HG02885 (cell line): ENCODE measurements around the gene ADGRG3.

Experiments used
- ATAC-seq: cut with Tn5 transposase; IDR thresholded peaks from one replicate; pipeline ENCODE4 v1.9.1; 2021; ENCODE audit warnings: mild to moderate bottlenecking; ENCODE audit not compliant: unreplicated experiment, poor library complexity

The ADGRG3 gene, protein sequence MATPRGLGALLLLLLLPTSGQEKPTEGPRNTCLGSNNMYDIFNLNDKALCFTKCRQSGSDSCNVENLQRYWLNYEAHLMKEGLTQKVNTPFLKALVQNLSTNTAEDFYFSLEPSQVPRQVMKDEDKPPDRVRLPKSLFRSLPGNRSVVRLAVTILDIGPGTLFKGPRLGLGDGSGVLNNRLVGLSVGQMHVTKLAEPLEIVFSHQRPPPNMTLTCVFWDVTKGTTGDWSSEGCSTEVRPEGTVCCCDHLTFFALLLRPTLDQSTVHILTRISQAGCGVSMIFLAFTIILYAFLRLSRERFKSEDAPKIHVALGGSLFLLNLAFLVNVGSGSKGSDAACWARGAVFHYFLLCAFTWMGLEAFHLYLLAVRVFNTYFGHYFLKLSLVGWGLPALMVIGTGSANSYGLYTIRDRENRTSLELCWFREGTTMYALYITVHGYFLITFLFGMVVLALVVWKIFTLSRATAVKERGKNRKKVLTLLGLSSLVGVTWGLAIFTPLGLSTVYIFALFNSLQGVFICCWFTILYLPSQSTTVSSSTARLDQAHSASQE

DNA sequence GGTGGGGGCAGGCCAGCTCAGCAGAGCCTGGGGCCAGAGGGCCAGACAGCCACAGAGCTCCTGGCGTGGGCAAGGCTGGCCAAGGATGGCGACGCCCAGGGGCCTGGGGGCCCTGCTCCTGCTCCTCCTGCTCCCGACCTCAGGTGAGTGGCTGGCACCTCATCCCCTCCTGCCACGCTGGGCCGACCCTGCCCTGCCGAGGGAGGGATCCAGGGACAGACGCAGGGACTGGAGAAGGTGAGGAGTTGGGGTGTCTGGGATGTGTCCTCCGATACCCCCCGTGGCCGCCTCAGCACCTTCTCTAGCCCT, at the start of gene ADGRG3:
ADGRG3 (plus strand) TSS at position 44 of the 309 bp plus-strand sequence; CDS start at position 86, 42 bp downstream.
- ATAC-seq: no peak

DNA sequence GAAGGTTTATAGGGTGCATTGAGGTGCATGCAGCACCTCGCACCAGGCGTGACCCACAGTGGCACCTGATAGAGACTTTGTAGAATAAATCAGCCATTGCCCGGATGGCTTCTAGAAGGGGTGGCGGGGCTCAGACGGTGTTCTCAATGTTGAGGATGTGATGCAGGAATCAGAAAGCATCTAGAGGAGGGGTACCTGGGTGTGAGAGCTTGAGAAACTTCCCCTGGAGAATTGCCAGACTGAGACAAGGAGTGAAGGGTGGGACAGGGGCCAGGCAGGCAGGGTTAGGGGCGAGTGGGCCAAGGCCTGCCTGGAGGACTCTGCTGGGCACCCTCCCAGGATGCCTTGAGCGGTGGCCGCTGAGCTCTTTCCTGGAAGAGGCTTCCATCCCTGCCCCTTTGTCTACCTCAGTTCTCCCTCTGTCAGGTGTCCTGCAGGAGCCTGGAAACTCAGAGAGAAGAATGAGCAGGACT, 48.9 kb upstream of the ADGRG3 start:
- ATAC-seq: no peak

DNA sequence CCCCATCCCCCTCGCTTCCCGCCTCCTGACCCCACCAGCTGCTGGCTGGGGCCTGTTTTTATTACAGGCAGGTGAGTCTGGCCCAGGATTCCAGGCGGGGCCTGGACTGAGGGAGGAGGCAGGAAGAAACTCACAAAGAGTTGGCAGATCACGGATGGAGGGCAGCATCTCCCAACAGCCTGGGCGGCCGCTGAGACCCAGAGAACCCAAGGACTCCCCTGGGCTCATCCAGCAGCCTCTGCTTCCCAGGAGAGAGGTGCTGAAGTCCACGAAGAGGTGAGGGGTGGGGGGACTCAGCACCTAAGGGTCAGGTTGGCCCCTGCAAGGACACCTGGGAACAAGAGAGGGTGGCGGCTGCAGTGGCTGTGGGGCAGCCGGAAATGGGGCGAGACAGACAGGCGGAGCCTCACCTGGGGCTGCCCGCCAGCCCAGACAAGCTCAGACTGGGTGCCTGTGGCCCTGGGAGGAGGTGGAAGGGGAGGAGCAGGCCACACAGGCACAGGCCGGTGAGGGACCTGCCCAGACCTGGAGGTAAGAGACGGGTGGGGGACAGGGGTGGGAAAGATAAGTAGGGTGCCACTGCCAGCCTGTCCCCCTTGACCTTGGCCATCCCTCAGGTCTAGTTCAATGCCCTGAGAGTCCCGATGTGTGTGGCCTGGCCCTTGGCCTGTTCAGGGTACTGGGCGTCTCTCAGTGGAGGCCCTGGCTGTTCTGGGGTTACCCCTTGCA, 48.3 kb upstream of the ADGRG3 start:
- ATAC-seq: no peak

DNA sequence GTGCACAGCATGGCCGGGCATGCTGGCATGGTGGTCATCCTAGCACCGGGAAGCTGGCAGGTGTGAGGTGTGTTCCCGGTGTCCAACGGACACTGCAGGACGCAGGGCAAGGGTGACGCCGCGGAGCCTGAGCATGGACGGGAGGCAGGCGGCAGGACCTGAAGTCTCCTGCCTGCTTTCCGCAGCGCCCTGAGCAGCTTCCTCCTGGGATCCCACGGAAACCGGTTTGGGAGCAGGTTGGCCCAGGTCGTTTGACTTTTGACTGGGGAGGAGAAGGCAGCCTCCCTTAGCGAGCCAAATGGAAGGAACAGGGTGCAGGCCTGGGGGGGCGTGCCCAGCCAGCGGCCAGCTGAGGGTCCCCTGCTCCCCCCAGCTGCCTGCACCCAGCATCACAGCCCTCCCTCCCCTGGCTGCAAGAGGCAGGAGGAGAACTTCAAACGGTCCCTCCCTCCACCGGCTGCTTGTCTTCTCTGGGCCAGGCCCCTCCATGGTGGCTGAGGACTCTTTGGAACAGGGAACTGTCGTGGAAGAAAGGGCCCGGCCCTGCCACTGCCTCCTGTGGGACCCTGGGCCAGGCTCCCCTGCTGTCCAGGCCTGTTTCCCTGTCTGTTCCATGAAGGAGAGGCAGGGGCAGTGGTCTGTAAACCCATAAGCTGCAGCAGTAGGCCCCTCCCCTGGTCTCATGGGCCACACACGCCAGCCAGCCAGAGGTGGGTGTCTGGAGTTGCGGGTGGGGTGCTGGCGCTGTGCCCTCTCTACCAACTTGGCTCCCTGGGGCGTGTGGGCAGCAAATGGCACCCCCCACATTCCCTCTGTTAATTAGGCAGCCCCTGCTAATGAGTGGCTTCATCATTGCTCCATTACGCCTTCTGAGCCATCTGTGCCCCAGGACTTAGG, 47.5 kb upstream of the ADGRG3 start:
- no peak for ATAC-seq

DNA sequence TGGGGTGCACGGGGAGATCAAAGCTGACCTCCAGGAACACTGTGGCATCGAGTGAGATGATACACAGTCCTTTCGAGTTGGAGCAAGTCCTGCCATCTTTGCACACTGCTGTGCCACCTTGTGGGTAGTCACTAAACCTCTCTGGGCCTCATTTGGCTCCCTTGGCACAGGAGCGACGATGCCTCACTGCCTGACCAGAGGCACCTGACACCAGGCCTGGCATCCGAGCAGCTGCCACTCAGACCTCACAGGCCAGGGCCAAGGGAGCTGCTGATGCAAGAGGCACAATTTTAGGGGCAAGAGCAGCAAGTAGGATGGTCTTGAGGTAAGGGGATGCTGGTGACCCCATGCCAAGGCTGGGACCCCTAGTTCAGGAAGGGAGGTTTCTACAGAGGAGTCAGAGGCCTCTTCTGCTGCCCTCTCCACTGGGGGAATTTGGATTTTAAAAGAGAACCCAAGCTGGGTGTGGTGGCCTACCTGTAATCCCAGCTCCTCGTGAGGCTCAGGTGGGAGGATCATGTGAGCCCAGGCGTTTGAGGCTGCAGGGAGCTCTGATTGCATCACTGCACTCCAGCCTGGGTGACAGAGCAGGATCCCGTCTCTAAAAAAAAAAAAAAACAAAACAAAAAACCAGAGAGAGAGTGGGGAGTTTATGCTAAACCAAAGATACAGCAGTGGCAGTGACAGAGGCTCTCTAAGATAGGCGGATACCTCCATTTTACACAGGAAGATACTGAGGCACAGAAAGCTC, 46.4 kb upstream of the ADGRG3 start:
- no peak for ATAC-seq

DNA sequence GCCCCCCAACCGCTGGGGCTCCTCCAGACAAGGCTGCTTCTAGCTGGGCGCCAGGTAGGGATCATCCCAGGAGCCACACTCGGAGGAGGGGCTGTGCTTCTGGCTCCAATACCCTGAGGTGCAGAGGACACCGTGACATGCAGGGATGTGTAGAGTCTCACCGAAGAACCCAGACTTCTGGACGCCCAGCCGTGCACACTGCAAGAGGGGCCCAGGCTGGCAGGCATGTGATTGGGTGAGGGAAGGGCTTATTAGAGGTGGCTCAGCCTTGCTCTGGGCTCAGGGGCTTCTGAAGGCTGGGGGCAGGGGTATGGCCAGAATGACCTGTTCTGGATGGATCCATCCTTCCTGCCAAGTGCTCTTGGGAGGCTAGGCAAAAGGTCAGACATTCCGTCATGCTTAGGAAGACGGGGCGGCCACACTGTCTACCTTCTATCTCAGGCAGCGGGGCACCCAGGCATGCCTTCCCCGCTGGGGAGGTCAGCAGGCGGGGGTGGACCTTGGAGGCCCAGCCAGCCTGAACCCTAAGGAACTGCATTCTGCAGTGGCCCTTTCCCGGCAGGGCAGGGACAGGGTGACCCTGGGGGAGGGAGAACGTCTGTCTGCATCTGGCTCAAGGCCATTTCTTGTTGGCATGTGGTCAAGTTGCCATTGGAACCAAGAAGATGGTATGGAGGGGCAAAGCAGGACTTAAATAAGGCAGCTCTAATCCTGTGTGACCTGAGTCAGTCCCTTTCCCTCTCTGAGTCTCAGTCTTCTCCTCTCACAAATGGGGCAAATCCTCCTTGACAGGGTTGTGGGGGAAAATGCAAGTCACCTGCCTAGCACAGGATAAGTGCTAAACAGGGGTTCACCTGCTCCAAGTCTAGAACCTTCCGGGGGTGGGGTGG, 45.5 kb upstream of the ADGRG3 start:
- no peak for ATAC-seq

DNA sequence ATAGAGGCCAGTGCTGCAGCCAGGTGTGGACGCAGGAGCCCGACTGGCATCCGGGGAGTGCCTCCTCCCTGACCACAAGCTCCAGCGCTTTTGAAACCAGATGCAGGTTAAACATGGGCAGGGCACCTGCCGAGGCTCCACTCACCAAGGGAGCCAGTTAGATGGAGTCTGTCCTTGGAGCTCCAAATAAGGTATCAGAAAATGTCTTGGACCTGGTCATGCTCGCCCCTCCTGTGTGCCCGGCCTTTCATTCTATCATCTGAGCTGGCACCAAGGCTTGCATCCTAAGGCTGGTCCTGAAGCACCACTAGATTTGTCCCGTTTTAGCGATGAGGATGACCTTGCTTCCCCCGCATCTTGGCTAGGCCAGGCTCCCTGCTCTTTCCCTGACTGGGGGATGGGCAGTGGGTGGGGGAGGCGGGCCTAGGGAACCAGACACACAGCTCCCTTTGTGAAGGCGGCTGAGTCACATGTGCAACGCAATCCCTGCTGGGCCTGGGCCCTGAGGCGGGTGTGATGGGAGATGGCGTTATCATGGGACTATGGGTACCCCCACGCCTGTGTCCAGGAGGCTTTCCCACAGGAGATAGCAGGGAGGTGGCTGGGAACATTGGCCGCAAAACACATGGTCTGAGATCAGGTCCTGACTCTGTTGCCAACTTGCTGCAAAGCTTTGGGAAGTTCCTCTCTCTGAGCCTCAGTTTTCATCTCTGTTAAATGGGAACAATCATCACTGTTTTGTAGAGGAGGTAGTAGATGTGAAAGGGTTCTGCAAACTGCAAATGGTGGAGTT, 44.7 kb upstream of the ADGRG3 start:
- no peak for ATAC-seq

DNA sequence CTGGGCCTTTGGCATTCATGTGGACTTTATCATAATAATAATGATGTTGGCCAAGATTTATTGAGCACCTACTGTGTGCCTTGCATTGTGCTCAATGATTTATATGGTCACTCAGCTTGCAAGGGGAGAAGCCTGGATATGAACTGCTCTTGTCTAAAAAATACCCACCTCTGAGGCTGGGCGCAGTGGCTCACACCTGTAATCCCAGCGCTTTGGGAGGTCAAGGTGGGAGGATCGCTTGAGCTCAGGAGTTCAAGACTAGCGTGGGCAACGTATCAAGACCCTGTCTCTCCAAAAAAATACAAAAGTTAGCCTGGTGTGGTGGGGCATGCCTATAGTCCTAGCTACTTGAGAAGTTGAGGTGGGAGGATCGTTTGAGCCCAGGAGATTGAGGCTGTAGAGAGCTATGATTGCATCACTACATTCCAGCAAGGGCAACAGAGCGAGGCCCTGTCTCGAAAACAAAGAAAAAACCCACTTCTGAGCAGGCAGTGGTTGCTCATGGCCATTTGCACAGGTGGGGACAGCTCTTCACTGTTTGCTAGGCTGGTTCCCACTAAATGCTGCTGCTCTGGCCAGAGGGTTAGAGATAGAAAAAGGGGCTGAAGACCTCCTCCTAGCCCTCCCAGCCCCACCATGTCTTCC, 43.9 kb upstream of the ADGRG3 start:
- no peak for ATAC-seq

DNA sequence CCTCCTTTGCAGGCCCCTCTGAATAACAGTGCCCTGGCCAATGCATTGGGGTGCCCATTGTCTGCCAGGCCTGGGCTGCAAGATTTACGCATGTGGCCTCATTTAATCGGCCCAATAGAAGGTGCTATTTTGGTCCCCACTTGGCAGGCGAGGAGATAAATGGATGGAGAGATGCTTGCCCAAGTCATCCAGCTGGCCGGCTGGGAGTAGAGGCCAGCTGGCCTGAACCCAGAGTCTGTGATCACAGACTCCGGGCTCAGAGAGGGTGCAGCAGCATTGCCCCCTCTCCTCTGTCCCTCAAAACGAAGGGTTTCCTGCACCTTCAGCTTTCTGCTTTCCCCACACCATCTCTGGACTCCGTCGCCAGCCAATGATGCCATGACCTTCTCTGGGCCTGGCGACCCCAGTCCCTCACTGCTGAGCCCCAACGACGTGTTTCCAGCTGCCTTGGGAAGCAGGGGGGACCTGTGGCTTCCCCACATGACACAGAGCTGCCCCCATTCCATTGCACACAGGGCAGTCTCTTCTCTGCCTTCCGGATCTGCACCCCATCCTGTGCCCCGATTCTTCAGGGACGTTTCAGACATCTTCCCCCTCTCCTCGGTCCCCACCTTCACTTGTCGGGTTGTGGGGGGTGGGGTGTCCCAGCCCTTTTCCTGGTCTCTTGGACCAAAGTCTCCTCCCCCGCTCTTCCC, 43.2 kb upstream of the ADGRG3 start:
- ATAC-seq: no peak

DNA sequence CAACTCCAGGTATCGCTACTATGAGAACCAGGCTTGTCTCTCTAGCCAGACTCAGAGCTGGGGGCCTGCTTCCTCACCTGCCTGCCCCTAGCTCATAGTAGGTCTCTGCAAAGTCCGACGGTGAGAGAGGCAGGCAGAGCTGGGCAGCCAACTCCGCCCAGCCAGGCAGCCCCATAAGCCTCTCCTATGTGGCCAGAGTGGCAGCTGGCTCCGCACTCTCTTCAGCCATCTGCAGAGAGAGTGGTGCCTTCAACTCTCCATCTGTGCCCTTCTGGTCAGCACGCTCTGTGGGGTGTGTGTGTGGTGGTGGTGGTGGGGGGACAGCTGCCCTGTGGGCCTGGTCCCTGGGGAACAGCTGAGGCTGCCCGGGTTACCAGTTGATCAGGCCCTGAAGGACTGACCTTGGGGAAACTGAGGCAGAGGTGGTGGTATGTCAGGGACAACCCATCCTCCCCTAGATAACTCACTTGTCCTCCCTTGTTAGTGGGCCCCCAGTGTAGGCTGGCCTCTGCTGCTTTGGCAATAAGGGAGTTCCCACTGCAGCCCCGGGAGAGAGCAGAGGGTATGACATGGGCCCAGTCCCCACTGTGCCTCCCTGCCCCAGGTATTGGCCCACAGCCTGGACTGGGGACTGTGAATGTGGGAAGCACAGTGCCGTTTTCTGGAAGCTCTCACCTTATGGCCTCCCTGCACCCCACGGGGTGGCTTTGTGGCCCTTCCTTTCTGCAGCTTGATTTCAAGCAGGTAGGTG, 41.5 kb upstream of the ADGRG3 start:
- ATAC-seq: no peak

DNA sequence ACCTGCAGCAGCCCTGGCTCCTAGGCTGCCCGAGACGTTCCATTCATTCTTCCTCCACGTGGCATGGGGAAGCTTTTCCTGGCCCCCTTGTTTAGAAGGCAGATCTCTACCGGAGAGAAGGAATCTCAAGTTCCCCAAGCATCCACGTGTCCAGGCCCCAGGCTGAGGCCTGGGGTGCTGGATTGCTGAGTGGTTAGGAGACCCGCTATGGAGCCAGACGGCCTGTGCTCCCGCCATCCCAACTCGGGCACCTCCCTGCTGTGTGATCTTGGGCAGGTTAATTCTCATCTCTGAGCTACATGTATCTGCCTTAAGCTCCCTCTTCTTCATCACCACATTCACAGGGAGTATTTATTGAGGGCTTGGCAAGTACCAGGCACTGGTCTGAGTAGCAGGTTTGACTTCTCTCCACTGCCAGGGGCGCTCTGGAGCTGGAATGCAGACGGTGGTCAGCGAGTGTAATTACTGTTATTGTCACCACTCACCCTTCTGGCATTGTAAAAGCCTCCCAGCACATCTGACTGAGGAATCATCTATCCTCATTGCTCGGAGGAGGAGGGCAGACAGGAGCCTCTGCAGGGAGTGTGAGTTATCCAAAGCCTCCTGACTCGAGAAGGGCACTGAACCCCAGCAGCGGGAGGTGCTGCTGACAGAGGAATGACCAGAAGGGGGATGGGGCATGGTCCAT, 40.8 kb upstream of the ADGRG3 start:
- ATAC-seq: no peak

DNA sequence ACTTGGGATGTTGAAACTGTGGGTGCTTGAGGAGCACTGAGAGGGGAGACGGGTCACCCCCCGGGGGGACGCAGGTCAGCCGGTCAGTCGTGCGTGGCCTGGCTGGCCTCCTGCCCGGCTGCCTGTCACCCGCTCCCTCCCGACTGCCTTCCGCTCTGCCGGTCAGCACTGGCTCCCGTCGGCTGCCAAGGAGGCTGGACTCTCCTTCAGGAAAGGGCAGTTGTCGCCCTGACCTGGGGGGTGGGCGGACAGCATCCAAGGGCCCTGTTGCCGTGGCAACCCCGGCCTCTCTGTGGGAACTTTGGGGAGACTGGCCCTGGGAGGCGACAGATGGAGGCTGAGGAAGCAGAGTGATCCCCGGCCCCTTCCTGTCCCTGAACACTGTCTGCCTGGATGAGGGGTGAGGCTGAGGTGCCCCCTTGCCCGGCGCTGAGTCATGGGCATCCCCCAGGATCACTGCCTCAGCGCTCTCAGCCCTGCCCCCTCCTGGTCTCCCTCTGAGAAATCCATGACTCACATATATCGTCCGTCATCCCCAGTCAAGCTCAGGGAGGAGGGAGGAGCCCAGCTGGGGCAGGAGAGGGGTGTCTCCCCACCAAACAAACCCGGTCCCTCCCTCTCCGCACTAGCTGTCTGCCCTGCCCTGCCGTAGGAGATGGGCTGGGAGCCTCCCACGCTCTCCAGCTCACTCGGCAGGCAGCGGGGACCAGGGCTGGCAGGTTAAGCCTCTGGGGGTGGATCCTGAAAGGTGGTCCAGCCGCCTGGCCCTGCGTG, 39.9 kb upstream of the ADGRG3 start, which contains the start of gene ADGRG1:
ADGRG1 (plus strand) TSS at position 623 of the 774 bp plus-strand sequence. CDS start 21,658 bp downstream, outside the sequence.
- peak; percentile 44 for ATAC-seq

DNA sequence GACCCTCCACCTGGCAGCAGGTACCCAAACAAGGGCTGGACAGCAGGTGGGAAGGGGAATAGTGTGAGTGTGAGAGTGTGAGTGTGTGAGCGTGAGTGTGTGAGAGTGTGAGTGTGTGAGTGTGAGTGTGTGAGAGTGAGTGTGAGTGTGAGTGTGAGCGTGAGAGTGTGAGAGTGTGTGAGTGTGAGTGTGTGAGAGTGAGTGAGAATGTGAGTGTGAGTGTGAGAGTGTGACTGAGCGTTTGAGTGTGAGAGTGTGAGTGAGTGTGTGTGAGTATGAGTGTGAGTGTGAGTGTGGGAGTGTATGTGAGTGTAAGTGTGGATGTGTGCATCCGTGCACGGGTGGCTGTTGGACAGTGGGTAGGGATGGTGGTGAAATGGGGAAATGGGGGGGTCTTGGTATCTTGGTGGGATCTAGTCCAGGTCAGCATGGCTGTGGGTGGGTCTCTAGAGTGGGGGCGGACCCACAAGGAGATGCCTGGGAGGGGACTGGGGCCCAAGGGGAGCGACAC, 39.3 kb upstream of the ADGRG3 start:
- ATAC-seq: no peak

DNA sequence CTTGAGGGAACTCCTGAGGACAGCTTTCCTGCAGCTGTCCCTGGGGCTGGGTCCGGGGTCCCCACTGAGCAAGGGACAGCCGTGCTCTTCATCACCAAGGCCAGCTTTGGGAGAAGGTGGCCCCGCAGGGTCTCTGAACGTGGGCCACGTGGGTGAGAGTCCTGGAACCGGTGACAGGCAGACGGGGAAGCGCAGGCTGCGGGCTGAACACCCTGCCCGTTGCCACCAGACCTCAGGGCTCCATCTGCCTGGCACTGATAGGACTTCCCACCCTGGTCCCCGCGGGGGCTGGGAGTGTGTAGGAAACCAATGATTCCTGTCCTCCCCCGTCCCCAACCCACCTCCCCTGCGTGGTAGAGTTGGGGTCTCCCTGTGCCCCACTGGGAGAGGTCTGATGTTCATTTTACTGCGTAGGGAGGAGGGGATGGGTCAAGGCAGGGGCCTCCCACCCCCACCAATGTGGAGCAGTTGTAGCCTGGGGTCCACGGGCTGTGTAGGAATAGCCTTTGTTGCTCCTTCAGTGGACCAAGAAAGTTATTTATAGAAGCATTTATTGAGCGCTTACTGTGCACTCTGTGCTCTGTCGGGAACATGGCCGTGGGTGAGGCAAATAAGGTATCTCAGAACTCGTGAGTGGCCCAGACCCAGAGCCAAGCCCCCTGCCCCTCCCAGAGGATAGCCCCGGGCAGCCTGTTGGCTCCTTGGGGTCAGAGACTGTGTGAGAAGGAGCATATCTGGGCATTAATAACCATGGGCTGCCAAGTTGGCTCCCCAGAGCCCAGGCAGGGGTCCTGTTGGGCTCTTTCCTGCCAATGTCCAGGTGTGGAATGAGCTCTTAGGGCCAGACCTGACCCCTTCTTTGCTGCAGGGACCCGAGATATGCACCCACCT, 38.3 kb upstream of the ADGRG3 start:
- no peak for ATAC-seq
